HepG2 (cell line): Measurements from ENCODE around the gene SDK1. TPM values are rescaled to one million over a fixed set of nuclear protein-coding genes. Genes with fewer than 3 reads are reported as not detected.

Source experiments
- DMAP1 ChIP-seq: IDR thresholded peaks from 2 replicates; pipeline ENCODE4 v1.6.1; 2016
- FOXK1 ChIP-seq: sonication (generic); formaldehyde crosslinking; IDR thresholded peaks from 2 replicates; pipeline ENCODE4 v1.4.0; 2020; ENCODE audit warnings: low read depth, missing genetic modification reagents, borderline replicate concordance
- HNRNPLL ChIP-seq: fragments of 200-400 bp; formaldehyde crosslinking; IDR thresholded peaks from 2 replicates; pipeline ENCODE4 v1.6.1; 2017; ENCODE audit warnings: mild to moderate bottlenecking, low read depth, low read length; ENCODE audit not compliant: poor library complexity, severe bottlenecking
- KAT8 ChIP-seq: IDR thresholded peaks from 2 replicates; pipeline ENCODE4 v1.6.1; 2016; ENCODE audit warnings: missing genetic modification reagents, missing compliant biosample characterization
- KDM1A ChIP-seq: IDR thresholded peaks from 2 replicates; pipeline ENCODE4 v1.6.1; 2016; ENCODE audit warnings: missing compliant biosample characterization
- NR2C2 ChIP-seq: sonication (generic); formaldehyde crosslinking; IDR thresholded peaks from 2 replicates; pipeline ENCODE4 v1.4.0; 2020; ENCODE audit warnings: missing genetic modification reagents, mild to moderate bottlenecking, moderate library complexity, borderline replicate concordance
- PHF5A ChIP-seq: IDR thresholded peaks from one replicate; pipeline ENCODE4 v1.6.1; 2018; ENCODE audit warnings: low read depth, missing genetic modification reagents; ENCODE audit not compliant: unreplicated experiment
- POLR2G ChIP-seq: fragments of 200-400 bp; formaldehyde crosslinking; IDR thresholded peaks from 2 replicates; pipeline ENCODE4 v1.6.1; 2018; ENCODE audit warnings: mild to moderate bottlenecking, low read depth, low read length, moderate library complexity
- SPEN ChIP-seq: sonication (generic); formaldehyde crosslinking; IDR thresholded peaks from 2 replicates; pipeline ENCODE4 v1.5.1; 2020; ENCODE audit warnings: low read depth, mild to moderate bottlenecking, missing genetic modification reagents
- SUZ12 ChIP-seq: fragments of 150-350 bp; IDR thresholded peaks from 2 replicates; pipeline ENCODE4 v1.6.1; 2014; ENCODE audit warnings: low read depth, low read length
- TBP ChIP-seq: sonication (generic); formaldehyde crosslinking; IDR thresholded peaks from 2 replicates; pipeline ENCODE4 v1.5.0; 2020; ENCODE audit warnings: missing genetic modification reagents
- ZMYM3 ChIP-seq: sonication (generic); formaldehyde crosslinking; IDR thresholded peaks from 2 replicates; pipeline ENCODE4 v1.5.1; 2020; ENCODE audit warnings: mild to moderate bottlenecking, missing genetic modification reagents
- ZNF577 ChIP-seq: sonication (generic); formaldehyde crosslinking; IDR thresholded peaks from 2 replicates; pipeline ENCODE4 v1.4.0; 2020; ENCODE audit warnings: mild to moderate bottlenecking, low read depth, missing genetic modification reagents, borderline replicate concordance
- polyA plus RNA-seq, 8 experiments: library from polyadenylated mRNA; depleted of rRNA in 3 of 8; stranded (reverse) in 7 of 8; unstranded in 1 of 8; fragments of >200 nt; fragmentation: Illumina TruSeq in 4 of 8; extraction: Trizol in 4 of 8; gene quantifications; 2 replicates each; pipeline versions ENCODE4 v1.2.1 to v1.2.3, GENCODE V29; 2011 to 2016; ENCODE audit warnings: low read depth in 4 of 8, missing spikeins in 1 of 8, mixed read lengths in 1 of 8; ENCODE audit not compliant: insufficient read depth in 1 of 8
- total RNA-seq, 5 experiments: library from RNA; depleted of rRNA; stranded (reverse); fragments of >200 nt; fragmentation: Illumina TruSeq; extraction: Trizol; gene quantifications; 2 replicates each; pipeline ENCODE4 v1.2.3, GENCODE V29; 2016; ENCODE audit warnings: low read depth in 1 of 5
- TF ChIP-seq, protein P1 (sequence below): sonication (generic); formaldehyde crosslinking; IDR thresholded peaks from 2 replicates; pipeline ENCODE4 v1.4.0; 2020; ENCODE audit warnings: missing genetic modification reagents, mild to moderate bottlenecking, borderline replicate concordance
- TF ChIP-seq, protein P2 (sequence below): sonication (generic); formaldehyde crosslinking; IDR thresholded peaks from 2 replicates; pipeline ENCODE4 v1.9.0; 2022; ENCODE audit warnings: missing genetic modification reagents, mild to moderate bottlenecking, borderline replicate concordance
- TF ChIP-seq, protein P3 (sequence below): sonication (generic); formaldehyde crosslinking; IDR thresholded peaks from 2 replicates; pipeline ENCODE4 v1.5.0; 2020; ENCODE audit warnings: missing genetic modification reagents, mild to moderate bottlenecking, borderline replicate concordance
- TF ChIP-seq, protein P4 (sequence below), 2 experiments: sonication (generic) in 1 of 2; formaldehyde crosslinking in 1 of 2; IDR thresholded peaks; 2 replicates each; pipeline versions ENCODE4 v1.5.1 to v1.6.1; 2011 to 2020; ENCODE audit warnings: borderline replicate concordance in 1 of 2, low read depth in 1 of 2, low read length in 1 of 2, mild to moderate bottlenecking in 1 of 2, missing genetic modification reagents in 1 of 2, moderate library complexity in 1 of 2
- TF ChIP-seq, protein P5 (sequence below): sonication (generic); formaldehyde crosslinking; IDR thresholded peaks from 2 replicates; pipeline ENCODE4 v1.8.0; 2022; ENCODE audit warnings: mild to moderate bottlenecking, missing genetic modification reagents, borderline replicate concordance

The SDK1 gene
- total and polyA plus RNA-seq, 2 of the 13 experiments (the other 11 are each of a cell fraction or from before 2014, with no cell fraction given): 0.35 to 2.4 TPM

DNA sequence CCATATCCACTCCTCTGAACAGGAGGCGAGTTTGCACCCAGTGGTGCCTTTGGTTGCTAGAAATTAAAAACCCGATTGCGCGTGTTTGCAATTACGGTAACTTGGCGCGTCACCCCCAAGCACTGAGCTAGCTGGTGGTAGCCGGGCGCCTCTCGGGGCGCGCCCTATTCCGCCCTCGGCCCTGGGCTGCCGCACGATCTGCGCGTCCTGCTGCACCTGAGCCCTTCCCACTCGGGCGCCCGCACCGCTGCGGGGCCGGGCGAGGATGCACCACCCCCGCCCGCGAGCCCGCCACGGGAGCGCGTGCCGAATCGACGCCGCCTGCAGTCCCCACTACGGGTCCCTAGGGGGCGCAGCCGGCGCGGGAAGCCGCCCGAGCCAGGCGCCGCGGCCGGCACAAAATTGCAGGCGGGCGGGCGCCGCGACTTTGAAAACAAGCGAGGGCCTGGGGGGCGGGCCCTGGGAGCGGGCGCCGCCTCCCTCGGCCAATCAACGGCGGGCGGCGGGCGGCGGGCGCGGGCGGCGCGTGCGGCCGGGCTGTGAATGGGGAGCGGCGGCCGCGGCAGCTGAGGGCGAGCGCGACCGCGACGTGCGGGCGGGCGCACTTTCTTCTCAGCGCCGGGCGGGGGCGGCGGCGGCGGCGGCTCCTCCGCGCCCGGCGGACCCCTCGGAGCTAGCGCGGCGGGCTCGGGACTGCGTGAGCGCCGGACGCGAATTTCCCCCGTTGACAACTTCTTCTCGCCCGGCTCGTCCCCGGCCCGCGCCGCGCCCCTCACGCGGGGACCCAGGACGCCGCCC lies at the start of gene SDK1 (continued):
- TF ChIP-seq SPEN (CRISPR knock-in tag): 0 out of 2 replicates have a peak, but pooled peaks have one; percentile 39
- TF ChIP-seq, protein P1, sequence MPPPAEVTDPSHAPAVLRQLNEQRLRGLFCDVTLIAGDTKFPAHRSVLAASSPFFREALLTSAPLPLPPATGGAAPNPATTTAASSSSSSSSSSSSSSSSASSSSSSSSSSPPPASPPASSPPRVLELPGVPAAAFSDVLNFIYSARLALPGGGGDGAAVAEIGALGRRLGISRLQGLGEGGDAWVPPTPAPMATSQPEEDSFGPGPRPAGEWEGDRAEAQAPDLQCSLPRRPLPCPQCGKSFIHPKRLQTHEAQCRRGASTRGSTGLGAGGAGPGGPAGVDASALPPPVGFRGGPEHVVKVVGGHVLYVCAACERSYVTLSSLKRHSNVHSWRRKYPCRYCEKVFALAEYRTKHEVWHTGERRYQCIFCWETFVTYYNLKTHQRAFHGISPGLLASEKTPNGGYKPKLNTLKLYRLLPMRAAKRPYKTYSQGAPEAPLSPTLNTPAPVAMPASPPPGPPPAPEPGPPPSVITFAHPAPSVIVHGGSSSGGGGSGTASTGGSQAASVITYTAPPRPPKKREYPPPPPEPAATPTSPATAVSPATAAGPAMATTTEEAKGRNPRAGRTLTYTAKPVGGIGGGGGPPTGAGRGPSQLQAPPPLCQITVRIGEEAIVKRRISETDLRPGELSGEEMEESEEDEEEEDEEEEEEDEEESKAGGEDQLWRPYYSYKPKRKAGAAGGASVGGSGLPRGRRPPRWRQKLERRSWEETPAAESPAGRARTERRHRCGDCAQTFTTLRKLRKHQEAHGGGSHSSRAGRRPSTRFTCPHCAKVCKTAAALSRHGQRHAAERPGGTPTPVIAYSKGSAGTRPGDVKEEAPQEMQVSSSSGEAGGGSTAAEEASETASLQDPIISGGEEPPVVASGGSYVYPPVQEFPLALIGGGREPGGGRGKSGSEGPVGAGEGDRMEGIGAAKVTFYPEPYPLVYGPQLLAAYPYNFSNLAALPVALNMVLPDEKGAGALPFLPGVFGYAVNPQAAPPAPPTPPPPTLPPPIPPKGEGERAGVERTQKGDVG: no peak
- TF ChIP-seq DMAP1 (CRISPR knock-in tag): no peak
- no peak for TF ChIP-seq PHF5A (CRISPR knock-in tag)
- peak; percentile 65; the same call in 1 of the 2 replicates for TF ChIP-seq FOXK1
- no peak for TF ChIP-seq ZNF577
- TF ChIP-seq KAT8: no peak
- no peak for TF ChIP-seq KDM1A (CRISPR knock-in tag)
- TF ChIP-seq TBP (CRISPR knock-in tag): no peak
- no peak for TF ChIP-seq ZMYM3 (CRISPR knock-in tag)
- TF ChIP-seq SUZ12: no peak
- TF ChIP-seq, protein P2, sequence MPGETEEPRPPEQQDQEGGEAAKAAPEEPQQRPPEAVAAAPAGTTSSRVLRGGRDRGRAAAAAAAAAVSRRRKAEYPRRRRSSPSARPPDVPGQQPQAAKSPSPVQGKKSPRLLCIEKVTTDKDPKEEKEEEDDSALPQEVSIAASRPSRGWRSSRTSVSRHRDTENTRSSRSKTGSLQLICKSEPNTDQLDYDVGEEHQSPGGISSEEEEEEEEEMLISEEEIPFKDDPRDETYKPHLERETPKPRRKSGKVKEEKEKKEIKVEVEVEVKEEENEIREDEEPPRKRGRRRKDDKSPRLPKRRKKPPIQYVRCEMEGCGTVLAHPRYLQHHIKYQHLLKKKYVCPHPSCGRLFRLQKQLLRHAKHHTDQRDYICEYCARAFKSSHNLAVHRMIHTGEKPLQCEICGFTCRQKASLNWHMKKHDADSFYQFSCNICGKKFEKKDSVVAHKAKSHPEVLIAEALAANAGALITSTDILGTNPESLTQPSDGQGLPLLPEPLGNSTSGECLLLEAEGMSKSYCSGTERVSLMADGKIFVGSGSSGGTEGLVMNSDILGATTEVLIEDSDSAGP (CRISPR knock-in tag): no peak; the same call in 1 of the 2 replicates
- no peak for TF ChIP-seq NR2C2 (CRISPR knock-in tag)
- no peak for TF ChIP-seq POLR2G
- TF ChIP-seq, protein P3, sequence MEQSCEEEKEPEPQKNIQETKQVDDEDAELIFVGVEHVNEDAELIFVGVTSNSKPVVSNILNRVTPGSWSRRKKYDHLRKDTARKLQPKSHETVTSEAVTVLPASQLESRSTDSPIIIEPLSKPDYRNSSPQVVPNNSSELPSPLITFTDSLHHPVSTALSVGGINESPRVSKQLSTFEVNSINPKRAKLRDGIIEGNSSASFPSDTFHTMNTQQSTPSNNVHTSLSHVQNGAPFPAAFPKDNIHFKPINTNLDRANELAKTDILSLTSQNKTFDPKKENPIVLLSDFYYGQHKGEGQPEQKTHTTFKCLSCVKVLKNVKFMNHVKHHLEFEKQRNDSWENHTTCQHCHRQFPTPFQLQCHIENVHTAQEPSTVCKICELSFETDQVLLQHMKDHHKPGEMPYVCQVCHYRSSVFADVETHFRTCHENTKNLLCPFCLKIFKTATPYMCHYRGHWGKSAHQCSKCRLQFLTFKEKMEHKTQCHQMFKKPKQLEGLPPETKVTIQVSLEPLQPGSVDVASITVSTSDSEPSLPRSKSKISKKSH (CRISPR knock-in tag): no peak
- peak; percentile 57 for TF ChIP-seq HNRNPLL
- TF ChIP-seq, protein P4, sequence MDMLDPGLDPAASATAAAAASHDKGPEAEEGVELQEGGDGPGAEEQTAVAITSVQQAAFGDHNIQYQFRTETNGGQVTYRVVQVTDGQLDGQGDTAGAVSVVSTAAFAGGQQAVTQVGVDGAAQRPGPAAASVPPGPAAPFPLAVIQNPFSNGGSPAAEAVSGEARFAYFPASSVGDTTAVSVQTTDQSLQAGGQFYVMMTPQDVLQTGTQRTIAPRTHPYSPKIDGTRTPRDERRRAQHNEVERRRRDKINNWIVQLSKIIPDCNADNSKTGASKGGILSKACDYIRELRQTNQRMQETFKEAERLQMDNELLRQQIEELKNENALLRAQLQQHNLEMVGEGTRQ (IDR thresholded peaks at IDR 0.05; ENCODE audit: low read depth, low read length): no peak
- TF ChIP-seq, protein P4 (CRISPR knock-in tag; IDR thresholded peaks at IDR 0.05; ENCODE audit: borderline replicate concordance): no peak
- TF ChIP-seq, protein P5, sequence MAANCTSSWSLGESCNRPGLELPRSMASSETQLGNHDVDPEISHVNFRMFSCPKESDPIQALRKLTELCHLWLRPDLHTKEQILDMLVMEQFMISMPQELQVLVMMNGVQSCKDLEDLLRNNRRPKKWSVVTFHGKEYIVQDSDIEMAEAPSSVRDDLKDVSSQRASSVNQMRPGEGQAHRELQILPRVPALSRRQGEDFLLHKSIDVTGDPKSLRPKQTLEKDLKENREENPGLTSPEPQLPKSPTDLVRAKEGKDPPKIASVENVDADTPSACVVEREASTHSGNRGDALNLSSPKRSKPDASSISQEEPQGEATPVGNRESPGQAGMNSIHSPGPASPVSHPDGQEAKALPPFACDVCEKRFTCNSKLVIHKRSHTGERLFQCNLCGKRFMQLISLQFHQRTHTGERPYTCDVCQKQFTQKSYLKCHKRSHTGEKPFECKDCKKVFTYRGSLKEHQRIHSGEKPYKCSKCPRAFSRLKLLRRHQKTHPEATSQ: no peak
